Stimulated activated naive CD8-positive, alpha-beta T cell treated with anti-CD3 and anti-CD28 coated beads, Interleukin-15, Interleukin-2, amounts not matched to agents 100 U/mL and 50 U/mL, for 24 hours (primary cell): ENCODE data around the gene RAB43.
"Not testable (repeated sequence)": the region's sequence is repeated elsewhere in the genome, so short reads cannot be mapped to it uniquely, and the experiment has no call there.

Experiments
- ATAC-seq: fragments of 150-1000 bp; cut with Tn5 transposase; one replicate; pipeline ENCODE4 v1.10.0; 2021
- DNase-seq: peaks from one replicate; pipeline ENCODE4 v3.0.0; 2021

RAB43 gene

GRCh38 chr3:129121792-129122411 is at the start of gene RAB43:
Gene RAB43 (minus strand): TSS chr3:129121804. CDS start chr3:129121489, 315 bp downstream.
- ATAC-seq (peak; percentile 60), DNase-seq (peak; percentile 91)

- ATAC-seq (no peak), DNase-seq (no peak)
These were observed 45.2 kb upstream of the RAB43 start for GRCh38 chr3:129166579-129167332.

GRCh38 chr3:129165594-129165993 is 44.0 kb upstream of the RAB43 start:
- DNase-seq, ATAC-seq: not testable (repeated sequence)

- no peak for DNase-seq
- no peak for ATAC-seq
These were observed 42.9 kb upstream of the RAB43 start for GRCh38 chr3:129164500-129164899.

- ATAC-seq (no peak), DNase-seq (no peak)
These were observed 41.4 kb upstream of the RAB43 start for GRCh38 chr3:129162729-129163579.

- DNase-seq (peak; percentile 39), ATAC-seq (peak; percentile 9)
These were observed 40.3 kb upstream of the RAB43 start for GRCh38 chr3:129161860-129162271.

- DNase-seq, result peak; percentile 83
- peak; percentile 82 for ATAC-seq
These were observed 39.6 kb upstream of the RAB43 start, which contains the start of gene ISY1 for GRCh38 chr3:129160891-129161859. Gene ISY1 (minus strand): TSS chr3:129161063. CDS start chr3:129160975, 88 bp downstream.

- DNase-seq (no peak), ATAC-seq (no peak)
These were observed 23.2 kb upstream of the RAB43 start for GRCh38 chr3:129144786-129145185.

GRCh38 chr3:129141011-129141410 is 19.4 kb upstream of the RAB43 start:
- not testable (repeated sequence) for DNase-seq, ATAC-seq

- ATAC-seq (no peak), DNase-seq (no peak)
These were observed 18.3 kb upstream of the RAB43 start for GRCh38 chr3:129139911-129140310.

GRCh38 chr3:129136275-129136674 is 14.7 kb upstream of the RAB43 start:
- not testable (repeated sequence) for DNase-seq, ATAC-seq

- no peak for DNase-seq
- ATAC-seq, result peak; percentile 16
These were observed 10.7 kb upstream of the RAB43 start for GRCh38 chr3:129132097-129132866.

GRCh38 chr3:129131465-129132088 is 10.0 kb upstream of the RAB43 start:
- no peak for DNase-seq
- no peak for ATAC-seq

- ATAC-seq, result no peak
- DNase-seq, result no peak
These were observed 8.7 kb upstream of the RAB43 start for GRCh38 chr3:129130291-129130813.

- no peak for ATAC-seq
- DNase-seq, result no peak
These were observed 7.0 kb upstream of the RAB43 start for GRCh38 chr3:129128357-129129155.

GRCh38 chr3:129126726-129127280 is 5.2 kb upstream of the RAB43 start:
- ATAC-seq, result no peak
- DNase-seq, result no peak

GRCh38 chr3:129123314-129124060 is 1.9 kb upstream of the RAB43 start:
- ATAC-seq, result no peak
- no peak for DNase-seq
